GM12878 (cell line): ENCODE measurements around the gene MARF1. TPM values are rescaled to one million over a fixed set of nuclear protein-coding genes. Genes with fewer than 3 reads are reported as not detected.

Experiments
- ATAC-seq: fragments of 200-7000 bp; cut with Tn5 transposase; 3 replicates; pipeline ENCODE4 v1.9.1; 2020; ENCODE audit warnings: mild to moderate bottlenecking, moderate library complexity
- BruUV-seq: library from RNA; stranded (reverse); fragments of 400-500 nt; replicated peaks from 2 replicates; lab custom pipeline; 2021; lab: Mats Ljungman, UMichigan
- CTCF ChIA-PET: fragments of 300-600 bp; sonication (Branson Sonifier 250); formaldehyde crosslinking; extraction: SDS; loops from one replicate; lab custom pipeline; 2021; ENCODE audit warnings: inconsistent platforms; lab: Yijun Ruan, JAX
- POLR2A ChIA-PET: fragments of 350-600 bp; formaldehyde crosslinking; extraction: SDS; loops from one replicate; lab custom pipeline; 2021; ENCODE audit warnings: inconsistent platforms; lab: Charles Lee
- RAD21 ChIA-PET: fragments of 300-600 bp; sonication (Branson Sonifier 250); formaldehyde crosslinking; loops from one replicate; lab custom pipeline; 2023; ENCODE audit warnings: antibody characterized with exemption; ENCODE audit not compliant: unreplicated experiment; lab: Charles Lee
- SMC1A ChIA-PET: fragments of 300-600 bp; sonication (Branson Sonifier 250); formaldehyde crosslinking; loops from one replicate; lab custom pipeline; 2023; ENCODE audit not compliant: unreplicated experiment, uncharacterized antibody; lab: Charles Lee
- DNase-seq: peaks from one replicate; pipeline ENCODE4 v3.0.0-alpha.2; 2011; ENCODE audit warnings: low read depth, low spot score
- FAIRE-seq: peaks from 3 replicates; lab custom pipeline; 2011; peaks lifted over from hg19 to GRCh38; lab: Jason Lieb, UNC
- H2AFZ ChIP-seq: 2 replicates; pipeline ENCODE4 v1.6.0; 2011; ENCODE audit warnings: low read depth, low read length, control low read depth; ENCODE audit not compliant: control insufficient read depth
- H3K27ac ChIP-seq: 2 replicates; pipeline ENCODE4 v1.5.1; 2011; ENCODE audit warnings: control low read depth; ENCODE audit not compliant: control insufficient read depth, insufficient read depth
- H3K27me3 ChIP-seq, 2 experiments: replicated peaks in 1 of 2; 2 replicates each; pipeline versions ENCODE4 v1.6.0 to v1.6.1; 2011; ENCODE audit warnings: low read length in 1 of 2; ENCODE audit not compliant: control insufficient read depth in 2 of 2, insufficient read depth in 2 of 2
- H3K36me3 ChIP-seq, 2 experiments: 2 replicates each; pipeline ENCODE4 v1.5.1; 2011; ENCODE audit warnings: low read length in 1 of 2; ENCODE audit not compliant: control insufficient read depth in 2 of 2, insufficient read depth in 2 of 2
- H3K4me1 ChIP-seq: 2 replicates; pipeline ENCODE4 v1.6.1; 2011; ENCODE audit warnings: mild to moderate bottlenecking, low read length, moderate library complexity, mixed read lengths; ENCODE audit not compliant: control insufficient read depth, insufficient read depth
- H3K4me2 ChIP-seq: 2 replicates; pipeline ENCODE4 v1.6.0; 2011; ENCODE audit warnings: control low read depth; ENCODE audit not compliant: control insufficient read depth, insufficient read depth
- H3K4me3 ChIP-seq: fragments of 200-600 bp; sonication (generic); 2 replicates; pipeline ENCODE4 v1.5.1; 2016
- H3K79me2 ChIP-seq: 2 replicates; pipeline ENCODE4 v1.6.0; 2011; ENCODE audit warnings: low read length; ENCODE audit not compliant: control insufficient read depth, insufficient read depth
- H3K9ac ChIP-seq: 2 replicates; pipeline ENCODE4 v1.8.0; 2011; ENCODE audit warnings: low read length, control low read depth, mixed read lengths; ENCODE audit not compliant: control insufficient read depth, insufficient read depth
- H3K9me3 ChIP-seq: replicated peaks from 3 replicates; pipeline ENCODE4 v1.5.1; 2011; ENCODE audit warnings: mild to moderate bottlenecking, low read length; ENCODE audit not compliant: control insufficient read depth, insufficient read depth
- H4K20me1 ChIP-seq: 2 replicates; pipeline ENCODE4 v1.6.0; 2011; ENCODE audit not compliant: control insufficient read depth, insufficient read depth
- ASH2L ChIP-seq: fragments of 300-600, 200-600 bp; sonication (generic); IDR thresholded peaks from 2 replicates; pipeline ENCODE4 v1.6.1; 2017; ENCODE audit warnings: low read depth, mild to moderate bottlenecking, borderline replicate concordance
- BACH1 ChIP-seq: fragments of 450-650 bp; IDR thresholded peaks from 2 replicates; pipeline ENCODE4 v1.6.1; 2017; ENCODE audit warnings: mild to moderate bottlenecking, borderline replicate concordance
- BHLHE40 ChIP-seq, 2 experiments: fragments of 450-650 bp in 1 of 2; IDR thresholded peaks; 2 replicates each; pipeline ENCODE4 v1.6.1; 2011 to 2017; ENCODE audit warnings: low read depth in 2 of 2, borderline replicate concordance in 1 of 2, improper control_type of control experiment in 1 of 2, low read length in 1 of 2, mild to moderate bottlenecking in 1 of 2
- CEBPB ChIP-seq, 2 experiments: fragments of 150-350 bp in 1 of 2; IDR thresholded peaks; 2 replicates each; pipeline ENCODE4 v1.6.1; 2012 to 2014; ENCODE audit warnings: low read depth in 2 of 2, low read length in 2 of 2, borderline replicate concordance in 1 of 2, inconsistent platforms in 1 of 2
- CHD1 ChIP-seq: IDR thresholded peaks from 2 replicates; pipeline ENCODE4 v1.6.1; 2012; ENCODE audit warnings: low read depth, low read length, improper control_type of control experiment
- DPF2 ChIP-seq: fragments of 450-650 bp; IDR thresholded peaks from 2 replicates; pipeline ENCODE4 v1.6.1; 2017; ENCODE audit warnings: mild to moderate bottlenecking
- HDAC6 ChIP-seq: fragments of 200-600 bp; sonication (generic); IDR thresholded peaks from one replicate; pipeline ENCODE4 v1.8.0; 2017; ENCODE audit warnings: antibody characterized with exemption; ENCODE audit not compliant: unreplicated experiment
- KLF5 ChIP-seq: fragments of 450-650 bp; IDR thresholded peaks from 2 replicates; pipeline ENCODE4 v1.6.1; 2014; ENCODE audit warnings: mild to moderate bottlenecking; ENCODE audit not compliant: partially characterized antibody
- STAT3 ChIP-seq: IDR thresholded peaks from 2 replicates; pipeline ENCODE4 v1.6.1; 2011; ENCODE audit warnings: low read depth, low read length, improper control_type of control experiment
- TCF7 ChIP-seq: IDR thresholded peaks from 2 replicates; pipeline ENCODE4 v1.6.1; 2014; ENCODE audit warnings: antibody characterized with exemption, borderline replicate concordance
- ZSCAN29 ChIP-seq: fragments of 450-650 bp; IDR thresholded peaks from 2 replicates; pipeline ENCODE4 v1.6.1; 2017; ENCODE audit warnings: mild to moderate bottlenecking, moderate library complexity
- WGBS: methylation state at CpG from one replicate; pipeline ENCODE4 v1.1.6; 2016; ENCODE audit warnings: low lambda C conversion rate; ENCODE audit not compliant: insufficient replicate concordance, insufficient coverage; ENCODE audit errors: missing lambda C conversion rate; 5-methylcytosine and 5-hydroxymethylcytosine counted together
- in situ Hi-C: fragments of 300-500 bp; cut with MboI; formaldehyde crosslinking; loops from 9 replicates; pipeline ENCODE4 v1.14.3; 2018; ENCODE audit warnings: mixed read lengths
- intact Hi-C: fragments of 100-400 bp; cut with micrococcal nuclease; formaldehyde crosslinking; loops from one replicate; pipeline ENCODE4 v1.14.2; 2022; ENCODE audit not compliant: unreplicated experiment
- polyA plus RNA-seq, 11 experiments: library from polyadenylated mRNA; depleted of rRNA in 4 of 11; unstranded in 6 of 11; stranded (reverse) in 5 of 11; fragments of >200 nt; fragmentation: Nextera tagmentation in 4 of 11; fragmentation: Illumina TruSeq in 1 of 11; extraction: Ambion mirVana in 4 of 11; extraction: Trizol in 1 of 11; gene quantifications; 1 replicate in 1 of 11; 2 replicates in 10 of 11; pipeline versions ENCODE4 v1.2.1 to v1.2.3, GENCODE V29; 2011 to 2016; ENCODE audit warnings: inconsistent platforms in 2 of 11, missing spikeins in 2 of 11, low read depth in 1 of 11
- total RNA-seq, 4 experiments: library from RNA; depleted of rRNA in 3 of 4; stranded (reverse); fragments of >200 nt in 3 of 4; fragmentation: Illumina TruSeq in 1 of 4; extraction: Trizol in 1 of 4; gene quantifications; 2 replicates each; pipeline versions ENCODE4 v1.2.1 to v1.2.3, GENCODE V29; 2013 to 2021
- TF ChIP-seq, protein P1 (sequence below): fragments of 450-650 bp; IDR thresholded peaks from 2 replicates; pipeline ENCODE4 v1.6.1; 2017; ENCODE audit warnings: antibody characterized with exemption, mild to moderate bottlenecking, moderate library complexity
- TF ChIP-seq, protein P2 (sequence below): fragments of 450-650 bp; conservative IDR thresholded peaks from 2 replicates; pipeline ENCODE4 v1.6.1; 2017; ENCODE audit warnings: mild to moderate bottlenecking, moderate library complexity
- TF ChIP-seq, protein P3 (sequence below): fragments of 450-650 bp; formaldehyde crosslinking; IDR thresholded peaks from 2 replicates; pipeline ENCODE4 v1.4.0; 2020; ENCODE audit warnings: mild to moderate bottlenecking, moderate library complexity

The MARF1 gene
- total and polyA plus RNA-seq, 10 of the 15 experiments (the other 5 are each of a cell fraction or from before 2014, with no cell fraction given) = 4.5 to 40.1 (median 14.0) TPM

DNA sequence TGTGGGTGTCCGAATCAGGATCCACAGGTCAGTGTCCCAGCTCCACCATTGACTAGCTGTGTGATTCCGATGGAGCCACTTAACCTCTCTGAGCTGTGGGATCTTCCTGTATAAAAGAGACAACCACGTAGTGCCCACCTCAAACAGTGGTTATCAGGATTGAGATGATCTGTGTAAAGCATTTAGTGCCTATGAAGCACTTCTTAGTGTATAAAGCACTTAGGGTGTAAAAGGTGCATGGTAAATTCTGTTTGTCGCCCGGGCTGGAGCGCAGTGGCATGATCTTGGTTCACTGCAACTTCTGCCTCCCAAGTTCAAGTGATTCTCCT lies 95.2 kb downstream of the MARF1 start:
- in situ Hi-C loops (no loop called here), intact Hi-C loops (no loop called here)
- ATAC-seq (no peak), DNase-seq (no peak), FAIRE-seq (no peak)
- ChIA-PET POLR2A (no interaction called here), RAD21 (interaction anchor here (0.6 to 1.5 kb wide), 3 partner anchors 41 to 157 kb away, joined by 3 read pairs; no protein-coding TSS in a partner anchor), CTCF (interaction anchor here (1.3 kb wide), 1 partner anchor 11 kb away, joined by 3 read pairs; no protein-coding TSS in a partner anchor), SMC1A (interaction anchor here (1.1 to 1.8 kb wide), 3 partner anchors 9 to 25 kb away, joined by 3 to 5 read pairs (median 3); no protein-coding TSS in a partner anchor)
- no peaks in the 10 kb centered on the region for H4K20me1 ChIP-seq
- BruUV-seq = no TSS peak
- H3K27me3 ChIP-seq = no peaks in the 10 kb centered on the region
- no peaks in the 10 kb centered on the region for H3K36me3 ChIP-seq
- no peaks in the 10 kb centered on the region for H3K79me2 ChIP-seq
- H3K9me3 ChIP-seq = no peaks in the 10 kb centered on the region; the same call in 2 of the 3 replicates
- H3K9ac ChIP-seq = no peak overlapping the region
- H3K4me3 ChIP-seq = no peak overlapping the region
- H3K4me1 ChIP-seq = no peaks in the 10 kb centered on the region
- H3K4me2 ChIP-seq = no peak overlapping the region
- no peak overlapping the region for H3K27ac ChIP-seq
- no peak overlapping the region for H2AFZ ChIP-seq
- 70% methylated on average over 6 of the region's 6 CpGs for WGBS
- TF ChIP-seq TCF7 = no peak
- TF ChIP-seq STAT3 = no peak
- no peak for TF ChIP-seq ASH2L
- no peak for TF ChIP-seq CHD1
- TF ChIP-seq, protein P1, sequence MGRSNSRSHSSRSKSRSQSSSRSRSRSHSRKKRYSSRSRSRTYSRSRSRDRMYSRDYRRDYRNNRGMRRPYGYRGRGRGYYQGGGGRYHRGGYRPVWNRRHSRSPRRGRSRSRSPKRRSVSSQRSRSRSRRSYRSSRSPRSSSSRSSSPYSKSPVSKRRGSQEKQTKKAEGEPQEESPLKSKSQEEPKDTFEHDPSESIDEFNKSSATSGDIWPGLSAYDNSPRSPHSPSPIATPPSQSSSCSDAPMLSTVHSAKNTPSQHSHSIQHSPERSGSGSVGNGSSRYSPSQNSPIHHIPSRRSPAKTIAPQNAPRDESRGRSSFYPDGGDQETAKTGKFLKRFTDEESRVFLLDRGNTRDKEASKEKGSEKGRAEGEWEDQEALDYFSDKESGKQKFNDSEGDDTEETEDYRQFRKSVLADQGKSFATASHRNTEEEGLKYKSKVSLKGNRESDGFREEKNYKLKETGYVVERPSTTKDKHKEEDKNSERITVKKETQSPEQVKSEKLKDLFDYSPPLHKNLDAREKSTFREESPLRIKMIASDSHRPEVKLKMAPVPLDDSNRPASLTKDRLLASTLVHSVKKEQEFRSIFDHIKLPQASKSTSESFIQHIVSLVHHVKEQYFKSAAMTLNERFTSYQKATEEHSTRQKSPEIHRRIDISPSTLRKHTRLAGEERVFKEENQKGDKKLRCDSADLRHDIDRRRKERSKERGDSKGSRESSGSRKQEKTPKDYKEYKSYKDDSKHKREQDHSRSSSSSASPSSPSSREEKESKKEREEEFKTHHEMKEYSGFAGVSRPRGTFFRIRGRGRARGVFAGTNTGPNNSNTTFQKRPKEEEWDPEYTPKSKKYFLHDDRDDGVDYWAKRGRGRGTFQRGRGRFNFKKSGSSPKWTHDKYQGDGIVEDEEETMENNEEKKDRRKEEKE = no peak
- TF ChIP-seq BACH1 = no peak
- TF ChIP-seq ZSCAN29 = no peak
- TF ChIP-seq, protein P2, sequence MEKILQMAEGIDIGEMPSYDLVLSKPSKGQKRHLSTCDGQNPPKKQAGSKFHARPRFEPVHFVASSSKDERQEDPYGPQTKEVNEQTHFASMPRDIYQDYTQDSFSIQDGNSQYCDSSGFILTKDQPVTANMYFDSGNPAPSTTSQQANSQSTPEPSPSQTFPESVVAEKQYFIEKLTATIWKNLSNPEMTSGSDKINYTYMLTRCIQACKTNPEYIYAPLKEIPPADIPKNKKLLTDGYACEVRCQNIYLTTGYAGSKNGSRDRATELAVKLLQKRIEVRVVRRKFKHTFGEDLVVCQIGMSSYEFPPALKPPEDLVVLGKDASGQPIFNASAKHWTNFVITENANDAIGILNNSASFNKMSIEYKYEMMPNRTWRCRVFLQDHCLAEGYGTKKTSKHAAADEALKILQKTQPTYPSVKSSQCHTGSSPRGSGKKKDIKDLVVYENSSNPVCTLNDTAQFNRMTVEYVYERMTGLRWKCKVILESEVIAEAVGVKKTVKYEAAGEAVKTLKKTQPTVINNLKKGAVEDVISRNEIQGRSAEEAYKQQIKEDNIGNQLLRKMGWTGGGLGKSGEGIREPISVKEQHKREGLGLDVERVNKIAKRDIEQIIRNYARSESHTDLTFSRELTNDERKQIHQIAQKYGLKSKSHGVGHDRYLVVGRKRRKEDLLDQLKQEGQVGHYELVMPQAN = no peak
- no peak for TF ChIP-seq BHLHE40 (IDR thresholded peaks at IDR 0.05; ENCODE audit: borderline replicate concordance in 1 of 2, low read depth in 2 of 2, low read length in 1 of 2)
- TF ChIP-seq DPF2 = no peak
- TF ChIP-seq, protein P3, sequence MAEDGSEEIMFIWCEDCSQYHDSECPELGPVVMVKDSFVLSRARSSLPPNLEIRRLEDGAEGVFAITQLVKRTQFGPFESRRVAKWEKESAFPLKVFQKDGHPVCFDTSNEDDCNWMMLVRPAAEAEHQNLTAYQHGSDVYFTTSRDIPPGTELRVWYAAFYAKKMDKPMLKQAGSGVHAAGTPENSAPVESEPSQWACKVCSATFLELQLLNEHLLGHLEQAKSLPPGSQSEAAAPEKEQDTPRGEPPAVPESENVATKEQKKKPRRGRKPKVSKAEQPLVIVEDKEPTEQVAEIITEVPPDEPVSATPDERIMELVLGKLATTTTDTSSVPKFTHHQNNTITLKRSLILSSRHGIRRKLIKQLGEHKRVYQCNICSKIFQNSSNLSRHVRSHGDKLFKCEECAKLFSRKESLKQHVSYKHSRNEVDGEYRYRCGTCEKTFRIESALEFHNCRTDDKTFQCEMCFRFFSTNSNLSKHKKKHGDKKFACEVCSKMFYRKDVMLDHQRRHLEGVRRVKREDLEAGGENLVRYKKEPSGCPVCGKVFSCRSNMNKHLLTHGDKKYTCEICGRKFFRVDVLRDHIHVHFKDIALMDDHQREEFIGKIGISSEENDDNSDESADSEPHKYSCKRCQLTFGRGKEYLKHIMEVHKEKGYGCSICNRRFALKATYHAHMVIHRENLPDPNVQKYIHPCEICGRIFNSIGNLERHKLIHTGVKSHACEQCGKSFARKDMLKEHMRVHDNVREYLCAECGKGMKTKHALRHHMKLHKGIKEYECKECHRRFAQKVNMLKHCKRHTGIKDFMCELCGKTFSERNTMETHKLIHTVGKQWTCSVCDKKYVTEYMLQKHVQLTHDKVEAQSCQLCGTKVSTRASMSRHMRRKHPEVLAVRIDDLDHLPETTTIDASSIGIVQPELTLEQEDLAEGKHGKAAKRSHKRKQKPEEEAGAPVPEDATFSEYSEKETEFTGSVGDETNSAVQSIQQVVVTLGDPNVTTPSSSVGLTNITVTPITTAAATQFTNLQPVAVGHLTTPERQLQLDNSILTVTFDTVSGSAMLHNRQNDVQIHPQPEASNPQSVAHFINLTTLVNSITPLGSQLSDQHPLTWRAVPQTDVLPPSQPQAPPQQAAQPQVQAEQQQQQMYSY (CRISPR knock-in tag) = no peak
- no peak for TF ChIP-seq HDAC6
- no peak for TF ChIP-seq CEBPB (IDR thresholded peaks at IDR 0.05; ENCODE audit: borderline replicate concordance in 1 of 2, low read depth in 2 of 2, low read length in 2 of 2)
- no peak for TF ChIP-seq KLF5
